Thyroid gland (tissue), 4 donors: ENCODE results near the gene C20orf204. TPM values are rescaled to one million over a fixed set of nuclear protein-coding genes. Genes with fewer than 3 reads are reported as not detected.
A peak's percentile ranks its signal among the peaks of the same experiment; 100 is the strongest.

Experiments
- DNase-seq, 2 donors: peaks; one replicate each; pipeline ENCODE4 v3.0.0-alpha.2; 2019
- H3K27ac ChIP-seq, 3 donors: fragments of 200-600 bp; sonication (generic); 1 replicate in 2 of 3; 2 replicates in 1 of 3; pipeline ENCODE4 v1.5.1; 2016 to 2019; ENCODE audit warnings: mild to moderate bottlenecking in 1 of 3, moderate library complexity in 1 of 3
- H3K27me3 ChIP-seq: fragments of 200-600 bp; sonication (generic); one replicate; pipeline ENCODE4 v1.5.1; 2019
- H3K36me3 ChIP-seq, 2 donors: fragments of 200-600 bp; sonication (generic); one replicate each; pipeline ENCODE4 v1.5.1; 2016 to 2019
- H3K4me1 ChIP-seq, 2 donors: fragments of 200-600 bp; sonication (generic); one replicate each; pipeline ENCODE4 v1.5.1; 2017 to 2019
- H3K4me3 ChIP-seq, 3 donors: fragments of 200-600 bp; sonication (generic); replicated peaks in 1 of 3; 1 replicate in 2 of 3; 2 replicates in 1 of 3; pipeline ENCODE4 v1.5.1; 2016; ENCODE audit warnings: mild to moderate bottlenecking in 1 of 3
- H3K9me3 ChIP-seq: fragments of 200-600 bp; sonication (generic); one replicate; pipeline ENCODE4 v1.5.1; 2017
- POLR2A ChIP-seq, 2 donors: fragments of 450-650 bp; IDR thresholded peaks; one replicate each; pipeline ENCODE4 v1.6.1; 2017; ENCODE audit warnings: antibody characterized with exemption in 2 of 2, mild to moderate bottlenecking in 2 of 2, moderate library complexity in 1 of 2
- WGBS, 2 donors: methylation state at CpG; one replicate each; pipeline ENCODE4 v1.1.5; 2017; 5-methylcytosine and 5-hydroxymethylcytosine counted together
- intact Hi-C: fragments of 100-400 bp; cut with DNase I; formaldehyde crosslinking; loops from one replicate; pipeline ENCODE4 v1.15.1; 2023
- total RNA-seq, 4 donors: library from RNA; depleted of rRNA; stranded (reverse); fragments of >200 nt; gene quantifications; one replicate each; pipeline ENCODE4 v1.2.3, GENCODE V29; 2016
- TF ChIP-seq, protein P1 (sequence below), 6 experiments: fragments of 200-600 bp in 3 of 6; fragments of 450-650 bp in 3 of 6; sonication (generic) in 3 of 6; IDR thresholded peaks; one replicate each; pipeline ENCODE4 v1.5.1; 2016 to 2019; ENCODE audit warnings: antibody characterized with exemption in 6 of 6, mild to moderate bottlenecking in 2 of 6, inconsistent platforms in 1 of 6, moderate library complexity in 1 of 6

The C20orf204 gene
- total RNA-seq, 4 donors from 2014 or later = 0.11 to 2.6 (median 0.59) TPM

- Histone ChIP-seq H3K4me1 (peaks cover 3 to 5% of the 10 kb centered on the region in 2 donors), H3K4me3 (no peak overlapping the region), H3K27me3 (peaks cover 4% of the 10 kb centered on the region), H3K27ac (peak overlapping the region; percentile 26 to 36 (median 33)), H3K36me3 (no peaks in the 10 kb centered on the region), H3K9me3 (no peaks in the 10 kb centered on the region)
- intact Hi-C loops = no loop called here
- DNase-seq = peak; percentile 36 to 45
- TF ChIP-seq POLR2A (IDR thresholded peaks at IDR 0.05) = no peak
- TF ChIP-seq, protein P1, sequence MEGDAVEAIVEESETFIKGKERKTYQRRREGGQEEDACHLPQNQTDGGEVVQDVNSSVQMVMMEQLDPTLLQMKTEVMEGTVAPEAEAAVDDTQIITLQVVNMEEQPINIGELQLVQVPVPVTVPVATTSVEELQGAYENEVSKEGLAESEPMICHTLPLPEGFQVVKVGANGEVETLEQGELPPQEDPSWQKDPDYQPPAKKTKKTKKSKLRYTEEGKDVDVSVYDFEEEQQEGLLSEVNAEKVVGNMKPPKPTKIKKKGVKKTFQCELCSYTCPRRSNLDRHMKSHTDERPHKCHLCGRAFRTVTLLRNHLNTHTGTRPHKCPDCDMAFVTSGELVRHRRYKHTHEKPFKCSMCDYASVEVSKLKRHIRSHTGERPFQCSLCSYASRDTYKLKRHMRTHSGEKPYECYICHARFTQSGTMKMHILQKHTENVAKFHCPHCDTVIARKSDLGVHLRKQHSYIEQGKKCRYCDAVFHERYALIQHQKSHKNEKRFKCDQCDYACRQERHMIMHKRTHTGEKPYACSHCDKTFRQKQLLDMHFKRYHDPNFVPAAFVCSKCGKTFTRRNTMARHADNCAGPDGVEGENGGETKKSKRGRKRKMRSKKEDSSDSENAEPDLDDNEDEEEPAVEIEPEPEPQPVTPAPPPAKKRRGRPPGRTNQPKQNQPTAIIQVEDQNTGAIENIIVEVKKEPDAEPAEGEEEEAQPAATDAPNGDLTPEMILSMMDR (IDR thresholded peaks at IDR 0.05) = no peak
- 33 to 34% methylated on average over 6 to 7 of the region's 17 CpGs for WGBS, 2 donors
These were observed 18.1 kb downstream of the C20orf204 start for GRCh38 chr20:64053841-64054661.

GRCh38 chr20:64055396-64055892 is 19.5 kb downstream of the C20orf204 start:
- Histone ChIP-seq H3K27me3 (no peaks in the 10 kb centered on the region), H3K27ac (peak overlapping the region; percentile 39 to 59 (median 43)), H3K4me1 (no peaks in the 10 kb centered on the region), H3K36me3 (no peaks in the 10 kb centered on the region), H3K4me3 (no peak overlapping the region), H3K9me3 (no peaks in the 10 kb centered on the region)
- no peak for DNase-seq
- no peak for TF ChIP-seq POLR2A (IDR thresholded peaks at IDR 0.05)
- TF ChIP-seq, protein P1 (IDR thresholded peaks at IDR 0.05) = no peak
- WGBS, 2 donors = 74 to 76% methylated on average over 5 to 9 of the region's 9 CpGs
- intact Hi-C loops = no loop called here

DNA sequence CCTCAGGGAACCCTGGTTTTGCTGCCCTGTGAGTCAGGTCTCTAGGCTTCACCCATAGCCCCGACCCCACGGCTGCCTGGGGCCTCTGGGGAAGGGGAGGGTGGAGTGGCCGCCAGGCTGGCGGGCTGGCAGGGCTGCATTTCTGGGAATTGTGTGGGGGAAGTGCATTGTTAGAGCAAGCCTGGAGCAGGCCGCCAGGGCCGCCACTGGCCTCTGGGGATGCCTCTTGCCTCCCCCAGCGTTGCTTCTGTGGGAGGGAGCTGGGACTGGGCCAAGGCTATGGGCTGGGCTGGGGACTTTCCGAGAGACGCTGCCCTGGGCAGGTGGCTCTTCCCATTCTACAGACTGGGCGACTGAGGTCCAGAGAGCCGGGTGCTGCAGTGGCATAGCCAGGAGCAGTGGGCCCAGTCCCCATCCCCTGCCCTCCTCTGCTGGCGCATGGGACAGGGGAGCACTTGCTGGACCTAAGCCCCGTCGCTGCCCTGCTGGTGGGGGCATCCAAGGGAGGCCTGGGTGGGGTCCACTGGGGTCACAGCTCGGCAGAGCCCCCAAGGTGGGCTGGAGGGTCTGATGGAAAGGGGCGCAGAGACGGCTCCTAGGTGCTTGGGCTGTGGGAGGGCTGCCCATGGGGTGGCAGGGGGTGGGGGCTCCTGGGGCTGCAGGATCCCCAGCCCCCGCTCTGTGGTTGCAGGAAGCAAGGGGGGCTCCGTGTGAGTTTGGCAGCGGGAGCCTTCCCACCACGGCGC is 20.1 kb downstream of the C20orf204 start:
- Histone ChIP-seq H3K4me3 (no peak overlapping the region), H3K27ac (peak overlapping the region; percentile 39 to 59 (median 43))
- 26 to 37% methylated on average over 9 to 14 of the region's 22 CpGs for WGBS, 2 donors

GRCh38 chr20:64056639-64056888 is 20.6 kb downstream of the C20orf204 start:
- intact Hi-C loops = no loop called here
- H3K27me3 ChIP-seq = no peaks in the 10 kb centered on the region
- DNase-seq = no peak
- 44 to 58% methylated on average over 7 of the region's 7 CpGs for WGBS, 2 donors
- no peak overlapping the region for H3K4me3 ChIP-seq
- peak overlapping the region in 2 of 3 donors; percentile 38 to 59 for H3K27ac ChIP-seq
- no peaks in the 10 kb centered on the region for H3K4me1 ChIP-seq
- H3K9me3 ChIP-seq = no peaks in the 10 kb centered on the region
- TF ChIP-seq, protein P1 (IDR thresholded peaks at IDR 0.05) = no peak
- TF ChIP-seq POLR2A (IDR thresholded peaks at IDR 0.05) = no peak
- H3K36me3 ChIP-seq = no peaks in the 10 kb centered on the region

More for the DNA sequence above, 20.1 kb downstream of the C20orf204 start:
- Histone ChIP-seq H3K9me3 (no peaks in the 10 kb centered on the region), H3K4me1 (no peaks in the 10 kb centered on the region), H3K36me3 (no peaks in the 10 kb centered on the region), H3K27me3 (no peaks in the 10 kb centered on the region)
- TF ChIP-seq, protein P1 (IDR thresholded peaks at IDR 0.05) = no peak
- no peak for TF ChIP-seq POLR2A (IDR thresholded peaks at IDR 0.05)
- peak in 1 of 2 donors; percentile 33 for DNase-seq
- intact Hi-C loops = no loop called here
